ENCODE results near the gene LAMB1. TPM values are rescaled to one million over a fixed set of nuclear protein-coding genes. Genes with fewer than 3 reads are reported as not detected.

Gene LAMB1
- total and polyA plus RNA-seq, 2 of the 13 experiments (the other 11 are each of a cell fraction or from before 2014, with no cell fraction given) = 109 to 124 TPM

GRCh38 chr7:108004220-108005142, 1.5 kb upstream of the LAMB1 start (continued):
- TF ChIP-seq CBX5 (CRISPR knock-in tag; IDR thresholded peaks at IDR 0.05; ENCODE audit: borderline replicate concordance) = no peak; the same call in 1 of the 2 replicates
- TF ChIP-seq ZNF678 (CRISPR knock-in tag; IDR thresholded peaks at IDR 0.05) = no peak
- no peak for TF ChIP-seq ATF1 (CRISPR knock-in tag; IDR thresholded peaks at IDR 0.05)
- no peak for TF ChIP-seq ZNF713 (CRISPR knock-in tag; IDR thresholded peaks at IDR 0.05)
- TF ChIP-seq, protein P1, sequence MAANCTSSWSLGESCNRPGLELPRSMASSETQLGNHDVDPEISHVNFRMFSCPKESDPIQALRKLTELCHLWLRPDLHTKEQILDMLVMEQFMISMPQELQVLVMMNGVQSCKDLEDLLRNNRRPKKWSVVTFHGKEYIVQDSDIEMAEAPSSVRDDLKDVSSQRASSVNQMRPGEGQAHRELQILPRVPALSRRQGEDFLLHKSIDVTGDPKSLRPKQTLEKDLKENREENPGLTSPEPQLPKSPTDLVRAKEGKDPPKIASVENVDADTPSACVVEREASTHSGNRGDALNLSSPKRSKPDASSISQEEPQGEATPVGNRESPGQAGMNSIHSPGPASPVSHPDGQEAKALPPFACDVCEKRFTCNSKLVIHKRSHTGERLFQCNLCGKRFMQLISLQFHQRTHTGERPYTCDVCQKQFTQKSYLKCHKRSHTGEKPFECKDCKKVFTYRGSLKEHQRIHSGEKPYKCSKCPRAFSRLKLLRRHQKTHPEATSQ (CRISPR knock-in tag; IDR thresholded peaks at IDR 0.05; ENCODE audit: borderline replicate concordance) = no peak
- TF ChIP-seq PHF8 (CRISPR knock-in tag; IDR thresholded peaks at IDR 0.05) = peak; percentile 25; the same call in 1 of the 2 replicates
- TF ChIP-seq ZSCAN31 (CRISPR knock-in tag; IDR thresholded peaks at IDR 0.05; ENCODE audit: low read depth) = peak; percentile 67; the same call in 1 of the 2 replicates
- no peak for TF ChIP-seq ZNF549 (CRISPR knock-in tag; IDR thresholded peaks at IDR 0.05)
- TF ChIP-seq ZFP91 (CRISPR knock-in tag; IDR thresholded peaks at IDR 0.05; ENCODE audit: borderline replicate concordance) = no peak
- TF ChIP-seq, protein P2, sequence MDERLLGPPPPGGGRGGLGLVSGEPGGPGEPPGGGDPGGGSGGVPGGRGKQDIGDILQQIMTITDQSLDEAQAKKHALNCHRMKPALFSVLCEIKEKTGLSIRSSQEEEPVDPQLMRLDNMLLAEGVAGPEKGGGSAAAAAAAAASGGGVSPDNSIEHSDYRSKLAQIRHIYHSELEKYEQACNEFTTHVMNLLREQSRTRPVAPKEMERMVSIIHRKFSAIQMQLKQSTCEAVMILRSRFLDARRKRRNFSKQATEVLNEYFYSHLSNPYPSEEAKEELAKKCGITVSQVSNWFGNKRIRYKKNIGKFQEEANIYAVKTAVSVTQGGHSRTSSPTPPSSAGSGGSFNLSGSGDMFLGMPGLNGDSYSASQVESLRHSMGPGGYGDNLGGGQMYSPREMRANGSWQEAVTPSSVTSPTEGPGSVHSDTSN (CRISPR knock-in tag; IDR thresholded peaks at IDR 0.05) = no peak
- no peak for TF ChIP-seq MAZ (IDR thresholded peaks at IDR 0.05; ENCODE audit: borderline replicate concordance, low read depth, low read length)
- TF ChIP-seq MAZ (CRISPR knock-in tag; IDR thresholded peaks at IDR 0.05; ENCODE audit: low read depth) = no peak; the same call in 1 of the 2 replicates
- no peak for TF ChIP-seq FOXK2 (IDR thresholded peaks at IDR 0.05)
- no peak; the same call in 1 of the 2 replicates for TF ChIP-seq ZBTB34 (CRISPR knock-in tag; IDR thresholded peaks at IDR 0.05)
- TF ChIP-seq NCOA2 (CRISPR knock-in tag; IDR thresholded peaks at IDR 0.05) = 0 out of 2 replicates have a peak, but pooled peaks have one; percentile 13
- TF ChIP-seq SRSF4 (IDR thresholded peaks at IDR 0.05; ENCODE audit: low read depth, low read length, poor library complexity, severe bottlenecking) = no peak
- 0 out of 2 replicates have a peak, but pooled peaks have one; percentile 41 for TF ChIP-seq ZNF431 (CRISPR knock-in tag; IDR thresholded peaks at IDR 0.05; ENCODE audit: borderline replicate concordance, low read depth)
- no peak for TF ChIP-seq ONECUT2 (CRISPR knock-in tag; IDR thresholded peaks at IDR 0.05)
- no peak for TF ChIP-seq HOXA7 (CRISPR knock-in tag; IDR thresholded peaks at IDR 0.05)
- TF ChIP-seq SP140L (CRISPR knock-in tag; IDR thresholded peaks at IDR 0.05; ENCODE audit: borderline replicate concordance) = no peak
- TF ChIP-seq, protein P3, sequence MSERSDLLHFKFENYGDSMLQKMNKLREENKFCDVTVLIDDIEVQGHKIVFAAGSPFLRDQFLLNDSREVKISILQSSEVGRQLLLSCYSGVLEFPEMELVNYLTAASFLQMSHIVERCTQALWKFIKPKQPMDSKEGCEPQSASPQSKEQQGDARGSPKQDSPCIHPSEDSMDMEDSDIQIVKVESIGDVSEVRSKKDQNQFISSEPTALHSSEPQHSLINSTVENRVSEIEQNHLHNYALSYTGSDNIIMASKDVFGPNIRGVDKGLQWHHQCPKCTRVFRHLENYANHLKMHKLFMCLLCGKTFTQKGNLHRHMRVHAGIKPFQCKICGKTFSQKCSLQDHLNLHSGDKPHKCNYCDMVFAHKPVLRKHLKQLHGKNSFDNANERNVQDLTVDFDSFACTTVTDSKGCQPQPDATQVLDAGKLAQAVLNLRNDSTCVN (CRISPR knock-in tag; IDR thresholded peaks at IDR 0.05; ENCODE audit: borderline replicate concordance) = 0 out of 2 replicates have a peak, but pooled peaks have one; percentile 38
- TF ChIP-seq HNRNPUL1 (IDR thresholded peaks at IDR 0.05; ENCODE audit: low read depth, low read length) = no peak; the same call in 1 of the 2 replicates

All from HepG2 (cell line).